HL-60 (cell line): ENCODE measurements around the gene FAM53B.

Experiments used
- DNase-seq, 2 experiments: peaks; one replicate each; pipeline ENCODE4 v3.0.0-alpha.2; 2010 to 2020; ENCODE audit warnings: low read depth in 1 of 2, low spot score in 1 of 2
- H3K27ac ChIP-seq: fragments of 250-450 bp; sonication (Bioruptor Pico); replicated peaks from 2 replicates; pipeline ENCODE4 v1.5.1; 2020; ENCODE audit warnings: mild to moderate bottlenecking, moderate library complexity
- H3K27me3 ChIP-seq: fragments of 250-450 bp; sonication (Bioruptor Pico); 2 replicates; pipeline ENCODE4 v1.5.1; 2021; ENCODE audit warnings: mild to moderate bottlenecking, moderate library complexity; ENCODE audit not compliant: insufficient read depth, poor library complexity, severe bottlenecking
- H3K4me3 ChIP-seq: replicated peaks from 2 replicates; pipeline ENCODE4 v1.5.1; 2011; ENCODE audit warnings: mild to moderate bottlenecking, control low read depth, low read length; ENCODE audit not compliant: insufficient read depth
- GABPA ChIP-seq: IDR thresholded peaks from 2 replicates; pipeline ENCODE4 v1.6.1; 2012; ENCODE audit warnings: low read depth
- POLR2AphosphoS5 ChIP-seq: IDR thresholded peaks from 2 replicates; pipeline ENCODE4 v1.6.1; 2012; ENCODE audit warnings: low read depth
- SPI1 ChIP-seq: IDR thresholded peaks from 2 replicates; pipeline ENCODE4 v1.6.1; 2012; ENCODE audit warnings: low read depth, mild to moderate bottlenecking, borderline replicate concordance
- TF ChIP-seq, protein P1 (sequence below): IDR thresholded peaks from 2 replicates; pipeline ENCODE4 v1.6.1; 2012; ENCODE audit warnings: low read depth; ENCODE audit not compliant: insufficient replicate concordance
- TF ChIP-seq, protein P2 (sequence below): IDR thresholded peaks from one replicate; pipeline ENCODE4 v1.5.1; 2011; ENCODE audit warnings: low read length, control low read depth, inconsistent platforms; ENCODE audit not compliant: insufficient read depth

Gene FAM53B

DNA sequence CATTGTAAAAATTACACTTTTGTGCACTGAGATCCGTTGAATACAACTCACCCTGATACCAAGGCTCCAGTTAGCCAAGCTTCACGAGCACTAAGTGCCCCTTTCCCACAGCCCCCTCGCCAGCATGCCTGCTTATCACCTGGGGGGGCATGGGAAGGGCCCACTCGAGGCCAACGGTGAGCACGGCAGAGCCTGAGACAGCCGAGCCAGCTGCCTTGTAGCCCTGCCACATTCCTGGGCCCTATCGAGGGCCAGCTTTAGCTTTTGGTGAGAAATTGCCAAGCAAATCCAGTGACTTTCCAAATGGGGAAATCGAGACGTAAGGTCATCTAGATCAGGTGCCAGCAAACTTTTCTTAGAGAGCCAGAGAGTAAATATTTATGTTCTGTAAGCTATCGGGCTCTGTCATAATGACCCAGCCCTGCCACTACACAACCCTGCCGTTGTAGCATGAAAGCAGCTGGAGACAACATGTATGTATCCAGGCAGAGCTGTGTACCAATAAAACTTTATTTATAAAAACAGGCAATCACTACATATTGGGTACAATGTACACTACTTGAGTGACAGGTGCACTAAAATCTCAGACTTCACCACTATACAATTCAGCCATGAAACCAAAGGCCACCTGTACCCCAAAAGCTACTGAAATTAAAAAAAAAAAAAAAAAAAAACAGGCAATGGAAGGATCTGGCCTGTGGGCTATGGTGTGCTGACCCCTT lies 83.6 kb downstream of the FAM53B start:
- no peak overlapping the region for H3K4me3 ChIP-seq
- no peak for TF ChIP-seq GABPA
- TF ChIP-seq, protein P1, sequence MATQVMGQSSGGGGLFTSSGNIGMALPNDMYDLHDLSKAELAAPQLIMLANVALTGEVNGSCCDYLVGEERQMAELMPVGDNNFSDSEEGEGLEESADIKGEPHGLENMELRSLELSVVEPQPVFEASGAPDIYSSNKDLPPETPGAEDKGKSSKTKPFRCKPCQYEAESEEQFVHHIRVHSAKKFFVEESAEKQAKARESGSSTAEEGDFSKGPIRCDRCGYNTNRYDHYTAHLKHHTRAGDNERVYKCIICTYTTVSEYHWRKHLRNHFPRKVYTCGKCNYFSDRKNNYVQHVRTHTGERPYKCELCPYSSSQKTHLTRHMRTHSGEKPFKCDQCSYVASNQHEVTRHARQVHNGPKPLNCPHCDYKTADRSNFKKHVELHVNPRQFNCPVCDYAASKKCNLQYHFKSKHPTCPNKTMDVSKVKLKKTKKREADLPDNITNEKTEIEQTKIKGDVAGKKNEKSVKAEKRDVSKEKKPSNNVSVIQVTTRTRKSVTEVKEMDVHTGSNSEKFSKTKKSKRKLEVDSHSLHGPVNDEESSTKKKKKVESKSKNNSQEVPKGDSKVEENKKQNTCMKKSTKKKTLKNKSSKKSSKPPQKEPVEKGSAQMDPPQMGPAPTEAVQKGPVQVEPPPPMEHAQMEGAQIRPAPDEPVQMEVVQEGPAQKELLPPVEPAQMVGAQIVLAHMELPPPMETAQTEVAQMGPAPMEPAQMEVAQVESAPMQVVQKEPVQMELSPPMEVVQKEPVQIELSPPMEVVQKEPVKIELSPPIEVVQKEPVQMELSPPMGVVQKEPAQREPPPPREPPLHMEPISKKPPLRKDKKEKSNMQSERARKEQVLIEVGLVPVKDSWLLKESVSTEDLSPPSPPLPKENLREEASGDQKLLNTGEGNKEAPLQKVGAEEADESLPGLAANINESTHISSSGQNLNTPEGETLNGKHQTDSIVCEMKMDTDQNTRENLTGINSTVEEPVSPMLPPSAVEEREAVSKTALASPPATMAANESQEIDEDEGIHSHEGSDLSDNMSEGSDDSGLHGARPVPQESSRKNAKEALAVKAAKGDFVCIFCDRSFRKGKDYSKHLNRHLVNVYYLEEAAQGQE = no peak
- TF ChIP-seq SPI1 = no peak
- no peak for TF ChIP-seq POLR2AphosphoS5
- TF ChIP-seq, protein P2, sequence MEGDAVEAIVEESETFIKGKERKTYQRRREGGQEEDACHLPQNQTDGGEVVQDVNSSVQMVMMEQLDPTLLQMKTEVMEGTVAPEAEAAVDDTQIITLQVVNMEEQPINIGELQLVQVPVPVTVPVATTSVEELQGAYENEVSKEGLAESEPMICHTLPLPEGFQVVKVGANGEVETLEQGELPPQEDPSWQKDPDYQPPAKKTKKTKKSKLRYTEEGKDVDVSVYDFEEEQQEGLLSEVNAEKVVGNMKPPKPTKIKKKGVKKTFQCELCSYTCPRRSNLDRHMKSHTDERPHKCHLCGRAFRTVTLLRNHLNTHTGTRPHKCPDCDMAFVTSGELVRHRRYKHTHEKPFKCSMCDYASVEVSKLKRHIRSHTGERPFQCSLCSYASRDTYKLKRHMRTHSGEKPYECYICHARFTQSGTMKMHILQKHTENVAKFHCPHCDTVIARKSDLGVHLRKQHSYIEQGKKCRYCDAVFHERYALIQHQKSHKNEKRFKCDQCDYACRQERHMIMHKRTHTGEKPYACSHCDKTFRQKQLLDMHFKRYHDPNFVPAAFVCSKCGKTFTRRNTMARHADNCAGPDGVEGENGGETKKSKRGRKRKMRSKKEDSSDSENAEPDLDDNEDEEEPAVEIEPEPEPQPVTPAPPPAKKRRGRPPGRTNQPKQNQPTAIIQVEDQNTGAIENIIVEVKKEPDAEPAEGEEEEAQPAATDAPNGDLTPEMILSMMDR = no peak
- DNase-seq = no peak
- H3K27me3 ChIP-seq = no peaks in the 10 kb centered on the region
- no peak overlapping the region for H3K27ac ChIP-seq

DNA sequence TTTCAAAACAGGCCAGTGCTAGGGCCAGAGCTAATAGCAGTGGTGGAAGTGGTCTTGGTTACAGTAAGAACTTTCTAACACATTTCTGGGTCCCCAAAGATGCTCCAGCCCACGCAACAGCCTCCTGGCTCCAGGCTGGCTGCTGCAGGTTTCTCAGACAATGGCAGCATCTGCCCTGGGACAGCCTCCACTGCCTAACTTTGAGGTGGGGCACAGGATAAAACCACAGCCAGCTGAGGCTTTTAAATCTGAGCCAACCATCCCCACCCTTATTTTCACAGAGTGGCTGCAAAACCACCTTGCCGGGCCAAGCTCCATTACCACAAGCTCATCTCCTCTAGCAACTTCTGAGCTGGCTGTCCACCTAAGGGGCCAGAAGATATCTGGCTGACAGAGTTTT lies 84.8 kb downstream of the FAM53B start:
- Histone ChIP-seq H3K27me3 (no peaks in the 10 kb centered on the region), H3K27ac (no peak overlapping the region), H3K4me3 (no peak overlapping the region)
- TF ChIP-seq POLR2AphosphoS5 (no peak), GABPA (no peak), SPI1 (no peak)
- TF ChIP-seq, protein P1 = no peak
- no peak for DNase-seq

DNA sequence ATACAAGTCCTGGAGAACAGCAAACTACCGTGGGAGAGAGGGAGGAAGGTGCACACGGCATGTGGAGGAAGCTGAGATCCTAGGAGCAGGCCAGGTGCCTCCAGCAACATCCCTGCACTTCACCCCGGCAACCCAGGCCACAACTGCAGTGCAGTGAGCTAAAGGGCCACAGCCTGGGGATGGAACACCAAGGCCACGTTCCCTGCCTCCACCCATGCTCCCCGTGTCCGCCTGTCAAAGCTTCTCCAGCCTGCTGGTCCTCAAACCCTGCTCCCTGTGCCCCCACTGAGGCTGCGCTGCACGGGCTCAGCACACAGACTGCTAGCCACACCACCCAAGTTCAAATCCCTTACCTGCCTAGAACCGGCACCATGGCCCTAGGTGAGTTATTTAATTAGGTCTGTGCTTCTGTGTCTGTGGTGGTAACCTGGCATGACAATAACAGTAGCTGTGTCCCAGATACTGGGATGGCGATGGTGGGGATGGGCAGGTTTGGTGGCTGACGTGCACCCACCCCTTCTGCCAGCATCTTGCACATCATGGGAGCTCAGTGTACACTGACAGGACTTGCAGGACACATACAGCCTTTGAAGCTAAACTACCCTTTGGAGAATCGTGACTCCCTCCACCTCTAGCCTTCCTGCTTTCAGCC lies 85.5 kb downstream of the FAM53B start:
- H3K27ac ChIP-seq = no peak overlapping the region
- TF ChIP-seq POLR2AphosphoS5 = no peak
- no peak for TF ChIP-seq SPI1
- TF ChIP-seq, protein P2 = no peak
- TF ChIP-seq, protein P1 = no peak
- TF ChIP-seq GABPA = no peak
- no peak for DNase-seq
- H3K4me3 ChIP-seq = no peak overlapping the region
- no peaks in the 10 kb centered on the region for H3K27me3 ChIP-seq
